ENCODE results near the gene MAB21L4.

GRCh38 chr2:240929364-240930095 is 33.6 kb upstream of the MAB21L4 start:
- TF ChIP-seq POLR2A (IDR thresholded peaks at IDR 0.05) = no peak
- TF ChIP-seq CTCF (IDR thresholded peaks at IDR 0.05) = no peak

Measured in lower leg skin (tissue), 3 donors.